Activated T-helper 2 cell treated with anti-CD3 and anti-CD28 coated beads, Interferon-gamma antibody, Interleukin-2, Interleukin-4, amounts not matched to agents 10 μg/mL and 5 μg/mL and 100 μg/mL, durations not matched to agents 14 hours and 24 hours and 36 hours (primary cell): ENCODE measurements around the gene TIMP3. TPM values are rescaled to one million over a fixed set of nuclear protein-coding genes. Genes with fewer than 3 reads are reported as not detected.

Source experiments
- DNase-seq: peaks from one replicate; pipeline ENCODE4 v3.0.0; 2021; ENCODE audit warnings: low spot score
- H3K27ac Mint-ChIP-seq: one replicate; pipeline ENCODE4 v1.8.0; 2021; ENCODE audit warnings: mixed read lengths
- H3K27me3 Mint-ChIP-seq: one replicate; pipeline ENCODE4 v1.8.0; 2021; ENCODE audit warnings: low read depth, mixed read lengths
- H3K36me3 Mint-ChIP-seq: one replicate; pipeline ENCODE4 v1.8.0; 2021; ENCODE audit warnings: low read depth, mixed read lengths
- H3K4me1 Mint-ChIP-seq: one replicate; pipeline ENCODE4 v1.8.0; 2021; ENCODE audit warnings: low read depth, mixed read lengths
- H3K4me3 Mint-ChIP-seq: one replicate; pipeline ENCODE4 v1.8.0; 2021; ENCODE audit warnings: low read depth, mild to moderate bottlenecking, moderate library complexity, mixed read lengths
- H3K9me3 Mint-ChIP-seq: one replicate; pipeline ENCODE4 v1.8.0; 2021; ENCODE audit warnings: mixed read lengths
- intact Hi-C: fragments of 100-400 bp; cut with micrococcal nuclease; formaldehyde crosslinking; loops from one replicate; pipeline ENCODE4 v1.15.1; 2023
- total RNA-seq: library from RNA; stranded (reverse); gene quantifications from 2 replicates; pipeline ENCODE4 v1.2.3, GENCODE V29; 2022

The TIMP3 gene
- total RNA-seq, 1 donor from 2014 or later, result 0.05 TPM

DNA sequence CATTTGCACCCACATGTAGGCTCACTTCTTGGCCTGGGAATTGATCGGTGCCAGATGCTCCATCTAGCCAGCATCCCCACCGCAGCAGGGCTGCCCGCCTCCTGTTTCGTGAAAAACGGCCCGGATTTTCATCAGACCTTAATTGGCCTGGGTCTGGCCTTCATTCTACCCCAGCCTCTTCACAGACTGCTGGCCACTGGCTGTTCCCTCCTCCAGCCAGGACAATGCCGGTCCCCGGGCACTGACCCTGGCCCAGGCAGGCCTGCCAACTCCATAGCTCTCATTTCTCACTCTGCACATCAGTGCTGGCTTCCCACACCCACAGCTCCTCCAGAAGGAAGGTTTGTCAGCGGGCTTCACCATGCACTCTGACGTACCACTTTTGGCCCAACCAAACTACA lies 27.9 kb downstream of the TIMP3 start:
- Mint-ChIP-seq H3K27me3 (no peaks in the 10 kb centered on the region), H3K4me1 (no peaks in the 10 kb centered on the region), H3K9me3 (no peaks in the 10 kb centered on the region), H3K36me3 (no peaks in the 10 kb centered on the region), H3K27ac (no peak overlapping the region), H3K4me3 (no peak overlapping the region)
- no peak for DNase-seq
- intact Hi-C loops, result no loop called here

GRCh38 chr22:32830473-32830872 lies 29.0 kb downstream of the TIMP3 start:
- Mint-ChIP-seq H3K27me3 (no peaks in the 10 kb centered on the region), H3K4me1 (no peaks in the 10 kb centered on the region), H3K27ac (no peak overlapping the region), H3K9me3 (no peaks in the 10 kb centered on the region), H3K4me3 (no peak overlapping the region), H3K36me3 (no peaks in the 10 kb centered on the region)
- intact Hi-C loops, result no loop called here
- DNase-seq, result no peak

GRCh38 chr22:32830957-32831356 lies 29.5 kb downstream of the TIMP3 start:
- no peak overlapping the region for H3K4me3 Mint-ChIP-seq
- no peaks in the 10 kb centered on the region for H3K9me3 Mint-ChIP-seq
- no peaks in the 10 kb centered on the region for H3K36me3 Mint-ChIP-seq
- H3K27me3 Mint-ChIP-seq, result no peaks in the 10 kb centered on the region
- intact Hi-C loops, result no loop called here
- H3K27ac Mint-ChIP-seq, result no peak overlapping the region
- DNase-seq, result no peak
- no peaks in the 10 kb centered on the region for H3K4me1 Mint-ChIP-seq

GRCh38 chr22:32831584-32831983 lies 30.1 kb downstream of the TIMP3 start:
- no peak for DNase-seq
- no peak overlapping the region for H3K4me3 Mint-ChIP-seq
- no peaks in the 10 kb centered on the region for H3K9me3 Mint-ChIP-seq
- H3K4me1 Mint-ChIP-seq, result no peaks in the 10 kb centered on the region
- no peaks in the 10 kb centered on the region for H3K36me3 Mint-ChIP-seq
- H3K27me3 Mint-ChIP-seq, result no peaks in the 10 kb centered on the region
- no peak overlapping the region for H3K27ac Mint-ChIP-seq
- intact Hi-C loops, result no loop called here

DNA sequence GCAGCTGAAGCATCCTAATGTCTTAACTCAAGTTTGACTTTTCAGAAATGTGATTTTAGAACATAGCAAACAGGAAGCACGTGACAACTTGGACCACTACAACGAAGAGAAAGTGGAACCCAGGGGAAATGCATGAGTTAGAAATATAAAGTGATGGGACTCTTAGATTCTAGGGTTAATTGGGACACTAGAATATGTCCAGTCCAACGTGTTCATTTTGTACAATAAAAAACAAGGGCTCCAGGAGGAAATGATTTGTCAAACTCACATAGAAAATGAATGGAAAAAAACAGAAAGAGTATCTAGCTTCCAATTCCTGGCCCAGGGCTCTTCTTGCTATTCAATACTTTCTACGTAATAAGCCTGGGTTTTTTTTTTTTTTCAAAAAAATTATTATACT lies 30.7 kb downstream of the TIMP3 start:
- Mint-ChIP-seq H3K36me3 (no peaks in the 10 kb centered on the region), H3K4me3 (no peak overlapping the region), H3K9me3 (no peaks in the 10 kb centered on the region), H3K27me3 (no peaks in the 10 kb centered on the region), H3K27ac (no peak overlapping the region), H3K4me1 (no peaks in the 10 kb centered on the region)
- no peak for DNase-seq
- intact Hi-C loops, result no loop called here

DNA sequence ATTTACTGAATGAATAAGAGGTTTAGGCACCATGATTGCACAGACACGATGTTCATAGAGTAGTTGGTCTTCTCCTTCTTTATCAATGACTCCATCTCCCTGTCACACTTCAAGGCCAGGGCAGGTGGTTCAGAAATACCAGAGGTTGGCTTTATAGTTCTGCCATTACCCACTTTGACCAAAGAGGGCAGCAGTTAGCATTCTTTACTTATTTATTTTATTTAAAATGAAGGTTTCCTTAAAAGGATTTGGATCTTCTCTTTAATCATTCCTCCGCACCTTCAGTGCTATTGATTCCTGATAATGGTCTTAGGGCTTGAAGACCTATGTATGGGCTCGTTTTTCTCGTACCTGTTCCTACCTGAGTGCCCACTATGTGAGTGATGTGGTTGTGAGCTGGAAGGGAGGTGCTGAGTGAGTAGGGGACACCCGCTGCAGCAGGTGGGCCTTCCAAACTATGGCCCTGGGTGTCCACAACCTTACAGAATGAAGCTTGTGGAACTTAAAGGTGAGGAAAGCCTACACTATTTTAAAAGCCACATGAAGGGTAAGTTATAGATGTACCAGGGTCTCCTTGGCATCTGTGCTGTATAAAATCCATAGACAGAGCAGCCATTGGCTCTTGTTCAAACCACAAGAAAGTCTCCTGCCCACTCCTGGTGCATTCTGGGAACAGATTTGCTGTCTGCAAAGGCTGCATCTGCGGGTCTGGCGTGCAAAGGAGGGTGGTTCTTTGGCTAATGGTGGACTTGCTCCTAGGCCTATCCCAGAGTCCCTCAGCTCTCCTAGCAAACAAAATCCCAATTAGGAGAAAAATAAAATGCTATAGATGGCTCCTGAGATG lies 35.0 kb downstream of the TIMP3 start:
- no peaks in the 10 kb centered on the region for H3K9me3 Mint-ChIP-seq
- no peak overlapping the region for H3K27ac Mint-ChIP-seq
- intact Hi-C loops, result no loop called here
- H3K4me3 Mint-ChIP-seq, result no peak overlapping the region
- no peak for DNase-seq
- no peaks in the 10 kb centered on the region for H3K4me1 Mint-ChIP-seq
- H3K36me3 Mint-ChIP-seq, result no peaks in the 10 kb centered on the region
- H3K27me3 Mint-ChIP-seq, result no peaks in the 10 kb centered on the region

- no peaks in the 10 kb centered on the region for H3K4me1 Mint-ChIP-seq
- H3K27me3 Mint-ChIP-seq, result no peaks in the 10 kb centered on the region
- H3K9me3 Mint-ChIP-seq, result no peaks in the 10 kb centered on the region
- no peak for DNase-seq
- intact Hi-C loops, result no loop called here
- H3K27ac Mint-ChIP-seq, result no peak overlapping the region
- H3K4me3 Mint-ChIP-seq, result no peak overlapping the region
- H3K36me3 Mint-ChIP-seq, result no peaks in the 10 kb centered on the region
Observed at GRCh38 chr22:32837142-32837541, 35.6 kb downstream of the TIMP3 start.

- Mint-ChIP-seq H3K4me1 (no peaks in the 10 kb centered on the region), H3K9me3 (no peaks in the 10 kb centered on the region), H3K27me3 (no peaks in the 10 kb centered on the region), H3K27ac (no peak overlapping the region), H3K4me3 (no peak overlapping the region), H3K36me3 (no peaks in the 10 kb centered on the region)
- intact Hi-C loops, result no loop called here
- no peak for DNase-seq
Observed at GRCh38 chr22:32837803-32838202, 36.3 kb downstream of the TIMP3 start.

- Mint-ChIP-seq H3K4me1 (no peaks in the 10 kb centered on the region), H3K36me3 (no peaks in the 10 kb centered on the region), H3K9me3 (no peaks in the 10 kb centered on the region), H3K4me3 (no peak overlapping the region), H3K27me3 (peaks cover 2% of the 10 kb centered on the region), H3K27ac (no peak overlapping the region)
- intact Hi-C loops, result no loop called here
- DNase-seq, result no peak
Observed at GRCh38 chr22:32839831-32840584, 38.5 kb downstream of the TIMP3 start.

DNA sequence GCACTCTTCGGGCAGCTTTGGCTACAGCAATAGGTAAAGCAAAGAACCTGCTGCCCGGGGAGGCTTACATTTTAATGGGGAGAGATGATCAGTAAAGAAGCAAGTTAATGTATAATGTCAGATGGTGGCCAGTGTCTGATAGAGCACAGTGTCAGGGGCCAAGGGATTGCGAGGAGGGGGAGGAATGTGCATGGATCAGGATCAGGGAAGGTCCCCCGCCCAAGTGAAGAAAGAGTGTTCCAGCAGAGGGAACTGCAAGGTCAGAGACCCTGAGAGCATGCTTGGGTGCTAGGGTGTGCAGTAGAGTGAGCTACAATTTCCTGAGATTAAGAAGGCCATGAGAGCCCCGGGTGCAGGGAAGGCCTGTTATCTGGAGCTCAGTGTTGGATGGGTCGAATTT lies 39.7 kb downstream of the TIMP3 start:
- H3K4me1 Mint-ChIP-seq, result no peaks in the 10 kb centered on the region
- intact Hi-C loops, result no loop called here
- H3K9me3 Mint-ChIP-seq, result no peaks in the 10 kb centered on the region
- no peak overlapping the region for H3K4me3 Mint-ChIP-seq
- H3K36me3 Mint-ChIP-seq, result no peaks in the 10 kb centered on the region
- H3K27ac Mint-ChIP-seq, result no peak overlapping the region
- DNase-seq, result no peak
- peaks cover 2% of the 10 kb centered on the region for H3K27me3 Mint-ChIP-seq

DNA sequence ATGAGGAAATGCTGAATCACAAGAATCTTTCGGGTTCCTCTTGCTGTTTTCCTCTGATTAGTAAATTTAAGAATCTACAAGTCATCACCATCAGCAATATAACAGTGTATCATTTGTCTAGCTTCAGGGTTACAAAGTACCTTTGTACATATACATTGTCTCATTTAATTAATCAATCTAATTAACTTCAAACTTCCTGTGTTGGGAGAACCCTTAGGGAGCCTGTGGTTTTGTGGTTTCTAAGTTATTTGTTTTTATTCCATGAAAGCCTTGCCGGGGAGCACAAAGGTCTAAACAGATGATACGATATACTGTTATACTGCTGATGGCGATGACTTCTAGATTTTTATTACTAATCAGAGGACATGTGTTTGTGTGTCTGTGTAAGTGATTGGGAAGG lies 41.0 kb downstream of the TIMP3 start:
- DNase-seq, result no peak
- intact Hi-C loops, result no loop called here
- no peak overlapping the region for H3K27ac Mint-ChIP-seq
- no peaks in the 10 kb centered on the region for H3K36me3 Mint-ChIP-seq
- H3K27me3 Mint-ChIP-seq, result peaks cover 2% of the 10 kb centered on the region
- H3K4me1 Mint-ChIP-seq, result no peaks in the 10 kb centered on the region
- H3K9me3 Mint-ChIP-seq, result no peaks in the 10 kb centered on the region
- no peak overlapping the region for H3K4me3 Mint-ChIP-seq

DNA sequence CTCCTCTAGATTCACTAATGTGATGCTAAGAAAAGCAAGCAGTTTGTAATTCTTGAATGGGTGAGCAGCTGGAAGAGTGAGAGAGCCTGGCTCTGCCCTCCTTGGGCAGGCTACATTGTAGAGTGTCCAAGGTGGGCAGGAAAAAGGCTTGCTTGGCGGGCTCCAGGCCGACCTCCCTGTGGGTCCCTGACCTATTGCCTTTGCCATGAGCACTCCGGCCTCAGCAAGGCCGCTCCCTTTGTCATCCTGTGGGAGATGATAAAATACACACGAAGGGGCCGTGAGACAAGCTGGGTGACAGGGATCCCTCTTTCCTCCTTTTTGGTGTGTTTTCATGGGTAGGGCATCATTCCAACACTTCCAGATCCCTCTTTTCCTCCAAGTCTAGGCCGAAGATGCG lies 41.8 kb downstream of the TIMP3 start:
- H3K27me3 Mint-ChIP-seq, result peaks cover 2% of the 10 kb centered on the region
- H3K9me3 Mint-ChIP-seq, result no peaks in the 10 kb centered on the region
- intact Hi-C loops, result no loop called here
- peaks cover 3% of the 10 kb centered on the region for H3K4me1 Mint-ChIP-seq
- no peak overlapping the region for H3K27ac Mint-ChIP-seq
- no peaks in the 10 kb centered on the region for H3K36me3 Mint-ChIP-seq
- DNase-seq, result no peak
- no peak overlapping the region for H3K4me3 Mint-ChIP-seq

DNA sequence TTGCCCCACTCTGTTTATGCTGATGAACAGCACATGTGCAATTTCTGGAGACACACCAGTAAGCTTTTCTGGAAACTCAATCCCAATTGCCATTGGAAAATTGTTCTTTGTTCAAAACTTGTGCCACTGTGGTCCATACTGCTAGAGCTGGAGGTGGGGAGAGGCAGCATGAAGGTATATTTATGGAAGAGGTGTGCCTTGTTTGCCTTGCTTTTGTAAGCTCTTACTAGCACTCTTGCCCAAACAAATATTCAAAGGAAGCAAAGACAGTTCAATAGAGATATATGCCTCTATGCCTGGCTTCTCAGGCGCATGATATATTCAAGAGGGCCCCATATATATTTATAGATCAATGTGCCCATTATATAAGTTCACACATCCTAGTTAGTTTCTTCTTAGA lies 42.7 kb downstream of the TIMP3 start:
- Mint-ChIP-seq H3K36me3 (no peaks in the 10 kb centered on the region), H3K27me3 (peaks cover 2% of the 10 kb centered on the region), H3K27ac (no peak overlapping the region), H3K4me1 (peaks cover 4% of the 10 kb centered on the region), H3K4me3 (no peak overlapping the region), H3K9me3 (no peaks in the 10 kb centered on the region)
- intact Hi-C loops, result no loop called here
- no peak for DNase-seq
